HG03442 (cell line): Measurements from ENCODE around the gene CTNNA1.
"Not testable (repeated sequence)": the region's sequence is repeated elsewhere in the genome, so short reads cannot be mapped to it uniquely, and the experiment has no call there.

ENCODE experiments used
- ATAC-seq: cut with Tn5 transposase; IDR thresholded peaks from one replicate; pipeline ENCODE4 v1.9.1; 2021; ENCODE audit warnings: mild to moderate bottlenecking, moderate library complexity; ENCODE audit not compliant: unreplicated experiment

Gene CTNNA1

GRCh38 chr5:138757061-138757776 lies 4.0 kb downstream of the CTNNA1 start:
- no peak for ATAC-seq

DNA sequence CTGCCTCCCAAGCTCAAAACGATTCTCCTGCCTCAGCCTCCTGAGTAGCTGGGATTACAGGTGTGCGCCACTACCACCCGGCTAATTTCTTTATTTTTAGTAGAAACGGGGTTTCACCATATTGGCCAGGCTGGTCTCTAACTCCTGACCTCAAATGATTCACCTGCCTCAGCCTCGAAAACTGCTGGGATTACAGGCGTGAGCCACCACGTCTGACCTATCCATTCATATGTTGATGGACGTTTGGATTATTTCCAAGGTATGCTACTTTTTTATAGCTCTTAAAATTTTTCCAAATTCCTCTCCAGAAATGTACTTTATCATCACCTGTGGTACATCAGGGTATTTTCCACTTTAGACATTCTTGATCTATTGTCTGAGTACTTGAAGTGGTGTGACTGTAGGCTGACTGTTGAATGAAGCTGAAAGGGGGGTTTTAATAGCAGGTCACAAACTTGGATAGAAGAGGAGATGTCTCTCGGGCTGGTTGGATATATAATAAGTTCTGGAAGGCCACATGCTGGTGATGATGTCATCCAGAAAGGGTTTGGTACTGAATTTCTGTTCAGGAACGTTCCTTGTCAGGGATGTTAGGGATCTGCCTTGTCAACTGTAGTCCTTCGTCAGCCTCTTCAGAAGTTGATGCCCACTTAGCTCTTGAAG lies 7.4 kb downstream of the CTNNA1 start:
- ATAC-seq: no peak

DNA sequence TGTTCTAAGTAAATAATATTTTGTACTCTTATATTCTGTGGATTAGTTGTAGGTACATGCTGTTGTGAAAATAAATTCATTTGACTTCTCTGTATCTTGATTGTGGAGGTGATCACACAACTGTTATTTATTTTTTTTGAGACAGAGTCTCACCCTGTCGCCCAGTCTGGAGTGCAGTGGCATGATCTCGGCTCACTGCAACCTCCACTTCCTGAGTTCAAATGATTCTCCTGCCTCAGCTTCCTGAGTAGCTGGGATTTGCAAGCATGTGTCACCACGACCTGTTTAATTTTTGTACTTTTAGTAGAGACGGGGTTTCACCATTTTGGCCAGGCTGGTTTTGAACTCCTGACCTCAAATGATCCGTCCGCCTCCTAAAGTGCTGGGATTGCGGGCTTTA lies 7.9 kb downstream of the CTNNA1 start:
- not testable (repeated sequence) for ATAC-seq

GRCh38 chr5:138761670-138762069 lies 8.4 kb downstream of the CTNNA1 start:
- not testable (repeated sequence) for ATAC-seq

- ATAC-seq: no peak
Observed at GRCh38 chr5:138762110-138762509, 8.9 kb downstream of the CTNNA1 start.

- no peak for ATAC-seq
Observed at GRCh38 chr5:138763037-138763778, 10.0 kb downstream of the CTNNA1 start.

DNA sequence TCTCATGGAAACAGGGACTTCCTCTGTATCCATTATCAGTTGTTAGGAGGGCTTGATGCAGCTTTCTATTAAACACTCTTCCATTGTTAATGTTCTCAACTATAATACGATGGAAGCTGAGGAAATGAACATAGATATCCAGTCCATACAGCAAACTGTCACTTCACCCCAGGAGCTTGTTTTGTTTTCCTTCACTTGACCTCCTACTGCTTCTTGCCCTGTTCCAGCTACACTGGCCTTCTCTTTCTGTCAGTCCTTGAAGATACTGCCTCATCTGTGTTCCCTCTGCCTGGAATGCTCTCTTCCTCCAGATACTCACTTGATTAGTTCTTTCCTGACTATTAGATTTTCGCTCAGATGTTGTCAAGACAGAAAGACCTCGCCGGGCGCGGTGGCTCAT lies 17.1 kb downstream of the CTNNA1 start:
- no peak for ATAC-seq

DNA sequence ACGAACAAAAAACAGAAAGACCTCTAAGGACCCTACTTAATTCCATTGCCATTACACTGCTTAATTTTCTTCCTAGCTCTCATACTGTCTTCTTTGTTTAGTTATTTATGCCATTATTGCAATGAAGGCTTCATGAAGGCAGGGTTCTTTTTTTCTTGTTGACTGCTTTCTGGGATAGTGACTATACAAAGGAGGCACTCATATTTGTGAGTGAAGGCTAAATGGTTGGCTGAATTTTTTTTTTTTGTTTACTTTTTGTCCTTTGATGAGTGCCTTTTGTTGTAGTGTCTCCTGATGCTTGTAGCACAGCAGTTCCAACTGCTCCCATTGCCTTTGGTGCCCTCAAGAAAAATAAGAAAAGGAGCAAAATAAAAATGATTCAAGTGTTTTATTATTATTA lies 17.8 kb downstream of the CTNNA1 start:
- no peak for ATAC-seq

- ATAC-seq: no peak
Observed at GRCh38 chr5:138772986-138773594, 19.9 kb downstream of the CTNNA1 start.

DNA sequence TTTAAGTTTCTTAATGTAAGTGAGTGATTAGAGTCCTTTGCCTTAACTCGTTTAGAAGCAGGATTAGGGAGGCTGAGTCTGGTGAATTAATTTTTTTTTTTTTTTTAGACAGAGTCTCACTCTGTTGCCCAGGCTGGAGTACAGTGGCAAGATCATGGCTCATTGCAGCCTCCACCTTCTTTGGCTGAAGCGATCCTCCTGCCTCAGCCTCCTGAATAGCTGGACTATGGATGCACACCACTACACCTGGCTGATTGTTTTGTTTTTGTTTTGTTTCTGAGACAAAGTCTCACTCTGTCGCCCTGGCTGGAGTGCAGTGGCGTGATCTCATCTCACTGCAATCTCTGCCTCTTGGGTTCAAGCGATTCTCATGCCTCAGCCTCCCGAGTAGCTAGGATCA lies 20.4 kb downstream of the CTNNA1 start:
- ATAC-seq: not testable (repeated sequence)

DNA sequence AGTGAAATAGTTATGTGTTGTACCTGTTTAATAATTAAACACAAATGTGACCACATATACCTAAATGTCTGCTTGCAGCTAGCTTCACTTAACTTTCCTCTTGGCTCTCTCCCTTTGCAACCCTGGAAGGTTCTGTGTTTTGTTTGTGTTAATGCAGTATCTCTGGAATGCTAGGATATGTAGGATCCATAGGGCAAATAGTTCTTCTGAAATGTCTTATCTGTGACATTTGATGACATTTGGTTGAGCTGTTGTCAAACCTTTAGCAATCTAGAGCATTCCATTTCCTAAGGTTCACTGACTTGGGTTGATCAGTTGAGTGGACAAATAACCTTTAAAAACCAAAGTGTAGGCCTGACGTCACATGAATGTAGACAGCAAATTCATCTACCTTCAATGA lies 21.8 kb downstream of the CTNNA1 start:
- ATAC-seq: no peak

DNA sequence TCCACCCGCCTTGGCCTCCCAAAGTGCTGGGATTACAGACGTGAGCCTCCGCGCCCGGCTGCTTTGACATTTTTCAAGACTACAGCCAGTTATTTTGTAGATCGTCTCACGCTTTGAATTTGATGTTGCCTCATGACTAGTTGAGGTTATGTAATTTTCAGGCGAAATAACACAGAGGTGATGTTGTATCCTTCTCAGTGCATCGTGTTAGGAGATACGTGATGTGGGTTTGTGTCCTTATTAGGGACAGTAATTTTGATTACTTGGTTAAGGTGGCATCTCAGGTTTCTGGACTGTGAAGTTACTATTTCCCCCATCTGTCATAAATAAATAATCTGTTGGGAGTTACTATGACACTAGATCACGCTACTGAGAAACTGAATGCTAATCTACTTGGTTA lies 25.0 kb downstream of the CTNNA1 start:
- no peak for ATAC-seq

GRCh38 chr5:138783976-138784375 lies 30.8 kb downstream of the CTNNA1 start:
- no peak for ATAC-seq

GRCh38 chr5:138784590-138784989 lies 31.4 kb downstream of the CTNNA1 start:
- ATAC-seq: no peak

DNA sequence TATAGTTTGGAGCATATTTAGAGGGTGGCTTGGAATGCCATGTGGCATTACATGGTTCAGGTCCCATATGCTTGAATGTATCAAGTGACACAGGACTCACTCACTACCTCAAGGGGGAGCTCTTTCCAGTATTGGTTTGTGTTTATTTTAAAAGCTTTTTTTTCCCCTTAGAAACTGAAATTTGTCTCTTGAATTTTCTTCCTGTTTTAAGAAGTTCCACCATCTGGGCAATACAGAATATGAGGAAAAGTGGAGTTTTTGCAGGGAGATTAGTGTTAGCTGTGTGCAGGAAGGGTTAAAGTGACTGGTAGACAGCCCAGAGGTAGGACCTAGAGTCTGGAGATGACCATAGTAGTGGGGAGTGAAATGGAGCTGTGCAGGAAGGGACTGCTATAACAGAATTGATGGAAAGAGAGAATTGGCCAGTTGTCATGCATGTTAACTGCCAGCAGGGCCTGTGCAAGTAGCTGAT lies 36.6 kb downstream of the CTNNA1 start:
- ATAC-seq: no peak

GRCh38 chr5:138790684-138791083 lies 37.5 kb downstream of the CTNNA1 start:
- ATAC-seq: no peak

DNA sequence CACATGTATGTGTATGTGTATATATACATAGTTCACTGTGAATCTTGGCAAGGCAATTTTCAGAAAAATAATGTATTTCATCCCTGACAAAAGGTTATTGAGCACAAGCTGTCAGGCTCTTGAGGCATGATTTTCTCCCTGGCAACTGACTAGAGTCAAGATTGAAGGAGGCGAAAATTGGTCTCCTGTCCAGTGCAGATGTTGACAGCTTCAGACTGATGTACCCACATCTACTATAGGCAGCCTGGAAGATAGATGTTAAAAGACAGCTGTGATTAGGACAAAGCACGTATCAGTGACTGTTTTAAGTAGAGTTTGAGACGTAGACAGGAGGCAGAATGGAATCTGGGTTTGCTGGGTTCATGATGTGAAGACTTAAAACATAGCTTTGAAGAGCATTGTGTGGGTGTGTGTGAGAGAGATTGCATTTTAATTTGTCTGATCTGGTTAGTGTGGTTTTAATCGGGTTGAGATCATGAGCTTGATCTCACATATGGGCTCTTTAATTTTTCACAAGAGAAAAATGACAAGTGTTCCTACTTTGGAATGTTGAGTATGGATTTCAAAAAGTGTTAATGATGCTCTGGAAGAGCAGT lies 39.1 kb downstream of the CTNNA1 start:
- ATAC-seq: no peak

GRCh38 chr5:138793575-138793974 lies 40.4 kb downstream of the CTNNA1 start:
- no peak for ATAC-seq

DNA sequence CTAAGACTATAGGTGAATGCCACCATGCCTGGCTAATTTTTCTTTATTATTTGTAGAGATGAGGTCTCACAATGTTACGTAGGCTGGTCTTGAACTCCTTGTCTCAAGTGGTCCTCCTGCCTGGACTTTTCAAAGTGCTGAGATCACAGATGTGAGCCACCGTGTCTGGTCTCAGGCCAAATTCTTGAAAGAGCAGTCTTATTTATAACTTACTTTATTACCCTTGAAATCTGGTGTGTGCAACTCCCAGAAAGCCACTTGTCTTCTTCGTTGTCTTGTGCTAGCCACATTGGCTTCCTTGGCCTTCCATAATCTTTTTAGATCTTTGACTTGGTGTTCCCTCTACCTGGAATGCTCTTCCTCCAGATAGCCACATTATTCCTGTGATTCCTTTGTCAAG lies 50.1 kb downstream of the CTNNA1 start:
- no peak for ATAC-seq

DNA sequence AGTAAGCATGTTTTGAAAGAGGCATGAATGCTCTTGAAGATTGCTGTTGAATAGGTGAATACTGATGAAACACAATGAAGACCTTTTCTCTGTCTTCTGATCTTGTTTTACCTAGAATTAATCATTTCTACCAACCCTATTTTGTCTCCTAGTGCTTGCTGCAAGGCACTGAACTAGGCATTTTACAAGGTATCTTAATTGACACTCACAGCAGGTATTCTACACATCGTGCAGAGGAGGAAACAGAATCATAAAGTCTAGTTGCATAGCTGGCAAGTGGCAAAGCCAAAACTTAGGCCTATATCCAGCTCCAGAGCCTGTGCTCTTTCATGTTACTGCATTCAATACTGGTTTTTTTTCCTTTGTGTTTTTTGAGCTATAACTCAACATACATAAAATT lies 50.7 kb downstream of the CTNNA1 start:
- ATAC-seq: no peak

DNA sequence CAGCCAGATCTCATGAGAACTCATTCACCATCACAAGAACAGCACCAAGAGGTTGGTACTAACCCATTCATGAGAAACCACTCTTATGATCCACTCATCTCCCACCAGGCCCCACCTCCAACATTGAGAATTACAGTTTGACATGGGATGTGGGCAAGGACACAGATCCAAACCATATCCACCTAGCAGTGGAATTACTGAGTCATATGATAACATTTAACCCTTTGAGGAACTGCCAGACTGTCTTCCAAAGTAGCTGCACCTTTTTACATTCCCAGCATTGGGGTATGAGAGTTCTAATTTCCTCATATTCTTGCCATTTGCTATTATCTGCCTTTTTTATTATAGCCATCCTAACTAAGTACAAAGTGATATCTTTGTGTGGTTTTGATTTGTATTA lies 51.9 kb downstream of the CTNNA1 start:
- no peak for ATAC-seq
